Fibroblast of lung (primary cell): Measurements from ENCODE around the gene PLCG2. TPM values are rescaled to one million over a fixed set of nuclear protein-coding genes. Genes with fewer than 3 reads are reported as not detected.

Source experiments
- DNase-seq, 2 donors: peaks; one replicate each; pipeline versions ENCODE4 v3.0.0 to v3.0.0-alpha.2; 2010; ENCODE audit warnings: low read depth in 2 of 2
- H2AFZ ChIP-seq: 2 replicates; pipeline ENCODE4 v1.5.1; 2012; ENCODE audit warnings: low read length, control low read depth, inconsistent platforms
- H3K27ac ChIP-seq: 2 replicates; pipeline ENCODE4 v1.5.1; 2011; ENCODE audit warnings: low read length, control low read depth; ENCODE audit not compliant: insufficient read depth
- H3K27me3 ChIP-seq: 2 replicates; pipeline ENCODE4 v1.5.1; 2011; ENCODE audit warnings: mild to moderate bottlenecking, low read length; ENCODE audit not compliant: control insufficient read depth, insufficient read depth
- H3K36me3 ChIP-seq: 2 replicates; pipeline ENCODE4 v1.5.1; 2011; ENCODE audit warnings: low read length; ENCODE audit not compliant: control insufficient read depth, insufficient read depth
- H3K4me1 ChIP-seq: 2 replicates; pipeline ENCODE4 v1.5.1; 2011; ENCODE audit warnings: low read length; ENCODE audit not compliant: control insufficient read depth, insufficient read depth; ENCODE audit errors: extremely low read depth
- H3K4me2 ChIP-seq: 2 replicates; pipeline ENCODE4 v1.5.1; 2011; ENCODE audit warnings: low read length, control low read depth; ENCODE audit not compliant: insufficient read depth; ENCODE audit errors: extremely low read depth
- H3K4me3 ChIP-seq, 4 experiments: fragments of 200-600 bp in 1 of 4; sonication (generic) in 1 of 4; replicated peaks in 1 of 4; 2 replicates each; pipeline ENCODE4 v1.5.1; 2011 to 2016; ENCODE audit warnings: low read length in 4 of 4, low read depth in 3 of 4, mild to moderate bottlenecking in 3 of 4, control low read depth in 2 of 4, inconsistent platforms in 1 of 4, mixed read lengths in 1 of 4; ENCODE audit not compliant: insufficient read depth in 1 of 4; ENCODE audit errors: control extremely low read depth in 1 of 4
- H3K79me2 ChIP-seq: 2 replicates; pipeline ENCODE4 v1.5.1; 2012; ENCODE audit warnings: mild to moderate bottlenecking, low read length, inconsistent platforms; ENCODE audit not compliant: control insufficient read depth, insufficient read depth
- H3K9ac ChIP-seq: 2 replicates; pipeline ENCODE4 v1.5.1; 2011; ENCODE audit warnings: mild to moderate bottlenecking, low read length, control low read depth; ENCODE audit not compliant: insufficient read depth
- H3K9me3 ChIP-seq: 2 replicates; pipeline ENCODE4 v1.5.1; 2012; ENCODE audit warnings: low read depth, low read length; ENCODE audit not compliant: control insufficient read depth, insufficient read depth
- H4K20me1 ChIP-seq: 2 replicates; pipeline ENCODE4 v1.5.1; 2011; ENCODE audit warnings: low read length; ENCODE audit not compliant: control insufficient read depth, insufficient read depth; ENCODE audit errors: extremely low read depth
- CTCF ChIP-seq, 2 donors: IDR thresholded peaks in 1 of 2; conservative IDR thresholded peaks in 1 of 2; 1 replicate in 1 of 2; 2 replicates in 1 of 2; pipeline ENCODE4 v1.5.1; 2011 to 2012; ENCODE audit warnings: low read length in 2 of 2, control low read depth in 1 of 2, inconsistent platforms in 1 of 2, low read depth in 1 of 2, mild to moderate bottlenecking in 1 of 2
- EZH2 ChIP-seq: IDR thresholded peaks from 2 replicates; pipeline ENCODE4 v1.5.1; 2012; ENCODE audit warnings: low read length, control low read depth, mild to moderate bottlenecking; ENCODE audit errors: missing control alignments
- polyA minus RNA-seq: library from RNA; depleted of rRNA, polyadenylated mRNA; stranded (reverse); fragments of >200 nt; gene quantifications from 2 replicates; pipeline ENCODE4 v1.2.3, GENCODE V29; 2011; ENCODE audit warnings: low replicate concordance
- polyA plus RNA-seq, 2 donors: library from polyadenylated mRNA; depleted of rRNA in 1 of 2; stranded (reverse) in 1 of 2; unstranded in 1 of 2; fragments of >200 nt; gene quantifications; 2 replicates each; pipeline ENCODE4 v1.2.1, GENCODE V29; 2011 to 2012; ENCODE audit warnings: missing spikeins in 1 of 2
- total RNA-seq: library from RNA; depleted of rRNA; stranded (reverse); fragments of >200 nt; gene quantifications from 2 replicates; pipeline ENCODE4 v1.2.1, GENCODE V29; 2014

The PLCG2 gene
- total RNA-seq (0.66 and 0.77 TPM in 2 replicates), polyA plus RNA-seq (0.27 and 0.53 TPM in 2 replicates), polyA minus RNA-seq (0.96 TPM in 1 of 2 replicates, not detected in the other)
- polyA plus RNA-seq (2012), result 0.33 and 0.35 TPM in 2 replicates

DNA sequence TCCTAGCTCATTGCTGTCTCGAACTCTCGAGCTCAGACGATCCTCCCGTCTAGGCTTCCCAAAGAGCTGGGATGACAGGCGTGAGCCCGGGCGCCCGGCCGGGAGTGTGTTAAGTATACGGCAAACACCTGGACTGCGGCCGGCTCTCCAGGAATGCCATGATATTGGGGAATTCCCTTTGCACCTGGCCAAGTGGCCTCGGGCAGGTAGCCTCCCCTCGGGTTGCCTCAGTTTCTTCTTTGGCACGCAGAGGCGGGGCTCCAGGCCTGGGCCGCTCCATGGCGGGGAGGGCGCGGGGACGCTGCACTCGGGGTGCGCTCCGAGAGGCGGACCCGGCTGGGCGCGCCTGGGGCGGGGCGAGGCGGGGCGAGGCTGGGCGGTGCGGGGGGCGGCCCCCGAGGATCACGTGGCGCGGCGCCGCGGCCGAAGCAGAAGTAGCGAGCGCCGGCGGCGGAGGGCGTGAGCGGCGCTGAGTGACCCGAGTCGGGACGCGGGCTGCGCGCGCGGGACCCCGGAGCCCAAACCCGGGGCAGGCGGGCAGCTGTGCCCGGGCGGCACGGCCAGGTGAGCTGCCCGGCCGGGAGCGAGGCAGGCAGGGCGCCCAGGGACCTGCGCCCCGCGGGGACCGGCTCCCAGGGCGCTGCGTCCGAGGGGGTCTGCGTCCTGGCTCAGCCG lies at the start of gene PLCG2:
PLCG2 (plus strand) TSS at position 431 of the 675 bp plus-strand sequence. CDS start 6,699 bp downstream, outside the sequence.
- Histone ChIP-seq H3K36me3 (no peaks in the 10 kb centered on the region), H3K4me3 (peak within 1 kb of the TSS; percentile 23 to 33 (median 24)), H3K79me2 (no peaks in the 10 kb centered on the region), H3K9ac (no peak within 1 kb of the TSS), H2AFZ (peak within 1 kb of the TSS; percentile 39), H3K9me3 (no peaks in the 10 kb centered on the region), H3K27me3 (peaks cover 11% of the 10 kb centered on the region), H3K27ac (no peak within 1 kb of the TSS), H4K20me1 (no peaks in the 10 kb centered on the region), H3K4me1 (no peaks in the 10 kb centered on the region), H3K4me2 (peak within 1 kb of the TSS; percentile 75)
- TF ChIP-seq CTCF (conservative IDR thresholded peaks at IDR 0.05 in 1 of 2, IDR thresholded peaks at IDR 0.05 in 1 of 2; ENCODE audit: low read depth in 1 of 2, low read length in 2 of 2) (no peak), EZH2 (no peak)
- DNase-seq, result peak; percentile 3 to 38

- no peaks in the 10 kb centered on the region for H3K79me2 ChIP-seq
- H4K20me1 ChIP-seq, result no peaks in the 10 kb centered on the region
- H3K36me3 ChIP-seq, result no peaks in the 10 kb centered on the region
- no peak overlapping the region for H3K4me3 ChIP-seq
- TF ChIP-seq EZH2, result no peak
- TF ChIP-seq CTCF (conservative IDR thresholded peaks at IDR 0.05 in 1 of 2, IDR thresholded peaks at IDR 0.05 in 1 of 2; ENCODE audit: low read depth in 1 of 2, low read length in 2 of 2), result no peak
- no peak overlapping the region for H3K27ac ChIP-seq
- no peaks in the 10 kb centered on the region for H3K9me3 ChIP-seq
- H3K9ac ChIP-seq, result no peak overlapping the region
- peaks cover 16% of the 10 kb centered on the region for H3K27me3 ChIP-seq
- H3K4me2 ChIP-seq, result no peak overlapping the region
- H2AFZ ChIP-seq, result no peak overlapping the region
- H3K4me1 ChIP-seq, result peaks cover 10% of the 10 kb centered on the region
- no peak for DNase-seq
These were observed 49.6 kb upstream of the PLCG2 start for GRCh38 chr16:81729451-81729850.

DNA sequence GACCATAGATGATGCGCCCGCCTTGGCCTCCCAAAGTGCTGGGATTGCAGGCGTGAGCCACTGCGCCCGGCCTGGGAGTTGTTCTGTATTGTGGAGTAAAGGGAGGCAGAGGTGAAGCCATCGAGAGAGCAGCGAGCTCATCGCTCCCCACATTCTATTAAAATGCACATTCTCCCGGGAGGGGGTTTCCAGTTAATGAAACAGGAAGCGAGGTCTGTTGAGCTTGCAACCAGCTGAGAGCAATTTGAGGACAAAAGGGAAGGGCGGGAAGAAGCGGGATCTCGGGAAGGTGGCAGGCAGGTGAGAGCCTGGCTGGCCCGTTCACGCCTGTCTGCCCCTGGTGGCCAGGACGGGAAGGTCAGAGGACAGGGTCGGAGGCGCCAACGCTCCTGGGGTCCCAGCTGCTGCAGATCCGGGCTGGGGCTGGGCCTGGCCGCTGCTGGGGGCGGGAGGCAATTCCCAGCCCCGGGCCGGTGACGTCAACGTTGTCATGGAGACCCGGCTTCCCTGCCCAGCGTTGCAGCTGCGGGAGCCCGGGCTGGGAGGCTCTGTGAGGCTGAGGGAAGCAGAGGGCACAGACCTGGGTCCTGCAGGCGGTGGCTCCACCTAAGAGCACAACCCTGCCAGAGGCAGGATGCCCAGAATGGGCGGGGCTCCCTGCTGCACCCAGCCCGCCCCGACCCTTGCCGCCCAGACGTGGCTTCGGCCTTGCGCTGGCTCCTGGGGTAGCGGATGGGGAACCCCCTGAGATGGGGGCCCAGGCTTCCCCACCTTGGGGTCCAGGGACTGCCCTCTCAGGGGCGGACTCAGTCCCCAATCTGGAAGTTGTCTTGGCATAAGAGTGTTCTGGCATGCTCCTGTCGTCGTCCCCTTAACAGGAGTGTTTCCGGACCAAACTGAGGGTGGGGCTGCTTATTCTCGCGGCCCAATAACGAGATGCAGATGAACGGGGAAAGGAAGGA lies 48.7 kb upstream of the PLCG2 start:
- Histone ChIP-seq H4K20me1 (no peaks in the 10 kb centered on the region), H3K9me3 (no peaks in the 10 kb centered on the region), H3K79me2 (no peaks in the 10 kb centered on the region), H3K27me3 (peaks cover 9% of the 10 kb centered on the region), H3K27ac (peak overlapping the region; percentile 5), H3K36me3 (no peaks in the 10 kb centered on the region), H3K4me1 (peaks cover 10% of the 10 kb centered on the region), H3K9ac (peak overlapping the region; percentile 55), H2AFZ (peak overlapping the region; percentile 63), H3K4me3 (peak overlapping the region; percentile 26 to 49 (median 35)), H3K4me2 (peak overlapping the region; percentile 84)
- peak; percentile 28 to 60 for TF ChIP-seq CTCF (conservative IDR thresholded peaks at IDR 0.05 in 1 of 2, IDR thresholded peaks at IDR 0.05 in 1 of 2; ENCODE audit: low read depth in 1 of 2, low read length in 2 of 2)
- no peak for TF ChIP-seq EZH2
- peak; percentile 80 for DNase-seq
